NOMO-1 (cell line): ENCODE measurements around the gene MEF2D.
A peak's percentile ranks its signal among the peaks of the same experiment; 100 is the strongest.

ENCODE experiments used
- DNase-seq, 2 experiments: peaks; one replicate each; lab custom pipeline; 2025; ENCODE audit not compliant: unreplicated experiment in 2 of 2; lab: John Stamatoyannopoulos, UW

Gene MEF2D

DNA sequence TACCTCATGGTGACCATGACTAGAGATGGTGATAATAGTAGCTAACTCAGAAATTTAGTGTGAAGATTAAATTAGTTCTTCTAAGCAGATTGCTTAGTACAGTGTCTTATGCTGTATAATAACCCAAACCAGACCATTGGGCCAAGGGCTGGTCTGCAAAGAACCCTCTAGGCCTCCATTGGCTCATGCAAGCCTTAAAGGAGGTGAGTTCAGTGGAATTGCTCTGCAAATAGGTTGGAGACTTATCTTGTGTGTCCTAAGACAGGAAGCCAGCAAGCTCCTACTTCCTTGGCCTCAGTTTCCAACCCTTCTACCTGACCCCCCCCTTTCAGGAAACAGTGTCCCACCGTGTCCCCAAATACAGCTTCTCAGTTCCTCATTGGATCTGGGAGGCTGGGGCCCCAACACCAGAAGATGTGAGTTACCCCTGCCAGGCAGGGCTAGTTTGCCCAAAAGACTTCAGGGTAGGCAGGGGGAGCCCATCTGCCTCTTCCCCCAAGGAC is 1.9 kb upstream of the MEF2D start:
- DNase-seq = peak in 1 of 2 experiments; percentile 42

DNA sequence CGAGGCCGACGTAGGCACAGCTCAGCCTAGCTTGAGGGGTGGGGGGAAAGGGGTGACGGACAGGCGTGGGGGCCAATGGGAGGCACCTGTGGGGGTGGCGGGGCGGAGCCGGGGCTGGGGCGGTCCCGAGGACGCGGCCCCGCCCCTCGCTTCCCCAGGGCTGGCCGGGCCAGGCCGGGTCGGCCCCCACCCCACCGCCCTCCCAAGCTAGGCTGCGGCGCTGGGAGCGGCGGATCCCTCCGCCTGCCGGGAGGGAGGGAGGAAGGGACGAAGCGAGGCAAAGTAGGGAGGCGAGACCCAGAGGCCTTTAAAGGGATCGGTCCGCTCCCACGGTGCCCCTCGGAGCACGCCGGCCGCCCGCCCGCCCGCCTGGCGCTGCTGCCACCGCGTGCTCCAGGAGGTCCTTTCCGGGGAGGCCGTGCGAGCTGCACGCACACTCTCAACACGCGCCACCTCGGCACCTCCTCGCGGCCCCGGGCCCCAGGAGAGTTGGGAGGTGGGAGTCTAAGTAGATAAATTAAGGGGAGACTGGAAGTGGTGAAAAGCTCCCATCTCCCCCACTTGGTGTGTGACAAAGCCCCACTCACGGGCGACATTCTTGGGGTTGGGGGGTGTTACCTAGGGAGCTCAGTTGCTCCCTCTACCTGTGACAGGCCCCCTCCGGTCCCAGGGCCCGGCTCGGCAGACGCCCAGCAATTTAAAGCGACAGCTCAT is 375 bp upstream of the MEF2D start:
- DNase-seq = peak; percentile 92 to 96

DNA sequence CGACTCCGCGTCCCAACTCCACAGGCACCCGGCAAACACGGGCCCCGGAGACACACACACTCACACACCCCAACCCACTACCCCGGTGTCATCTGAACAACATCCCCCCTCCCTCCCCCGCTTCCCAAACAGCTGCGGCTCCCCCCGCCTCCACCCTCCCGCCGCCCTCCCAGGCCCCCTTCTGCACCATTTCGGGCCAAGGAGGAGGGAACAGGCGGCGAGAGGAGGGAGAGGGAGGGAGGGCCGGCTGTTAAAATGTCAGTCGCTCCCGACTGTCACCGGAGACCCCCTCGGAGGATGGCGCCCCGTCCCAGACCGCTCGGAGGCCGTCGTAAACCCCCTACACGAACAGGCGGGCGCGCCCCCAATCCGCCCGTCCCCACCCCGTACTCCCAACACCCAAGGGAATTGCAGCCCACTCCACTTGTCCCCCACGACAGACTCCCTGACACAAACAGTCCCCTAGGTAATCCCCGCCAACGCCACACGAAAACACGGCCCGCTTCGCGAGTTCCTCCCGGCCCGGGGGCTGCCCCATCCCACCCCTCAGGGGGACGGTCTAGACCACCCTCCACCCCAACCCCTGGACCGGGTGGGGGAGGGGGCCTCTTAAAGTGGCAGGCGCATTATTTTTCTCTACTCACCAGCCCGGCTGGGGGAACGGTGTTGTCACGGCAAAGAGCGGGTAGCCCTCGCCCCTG is 583 bp downstream of the MEF2D start:
- no peak for DNase-seq

DNA sequence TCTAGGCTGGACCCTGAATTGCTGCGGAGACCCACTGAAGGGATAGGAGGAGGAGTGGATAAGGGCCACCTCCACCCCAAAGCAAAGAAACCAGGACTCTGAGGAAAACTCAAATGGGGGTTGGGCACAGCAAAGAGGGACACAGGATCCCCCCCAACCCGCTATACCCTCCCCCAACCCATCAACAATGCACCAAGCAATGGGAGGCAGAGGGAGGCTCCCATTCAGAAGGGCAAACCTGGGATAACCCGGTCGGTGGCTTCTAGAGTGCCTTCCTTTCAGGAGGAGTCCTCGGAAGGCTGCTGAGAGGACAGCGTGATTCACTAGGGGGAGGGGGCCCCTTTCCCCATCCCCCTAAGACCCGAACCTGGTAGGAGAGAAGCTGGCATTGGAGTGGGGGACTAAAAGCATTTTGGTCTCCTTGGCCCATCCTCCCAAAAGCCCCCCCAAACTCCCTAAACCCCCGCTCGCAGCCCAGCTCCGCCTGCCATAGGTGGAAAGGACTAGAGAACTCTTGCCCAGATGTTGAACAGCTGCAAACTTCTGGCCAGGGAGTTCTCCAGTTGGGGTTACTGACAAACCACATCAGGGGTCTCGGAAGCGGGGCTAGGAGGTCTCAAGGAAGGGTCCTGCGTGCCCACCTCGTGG is 1.3 kb downstream of the MEF2D start:
- no peak for DNase-seq

DNA sequence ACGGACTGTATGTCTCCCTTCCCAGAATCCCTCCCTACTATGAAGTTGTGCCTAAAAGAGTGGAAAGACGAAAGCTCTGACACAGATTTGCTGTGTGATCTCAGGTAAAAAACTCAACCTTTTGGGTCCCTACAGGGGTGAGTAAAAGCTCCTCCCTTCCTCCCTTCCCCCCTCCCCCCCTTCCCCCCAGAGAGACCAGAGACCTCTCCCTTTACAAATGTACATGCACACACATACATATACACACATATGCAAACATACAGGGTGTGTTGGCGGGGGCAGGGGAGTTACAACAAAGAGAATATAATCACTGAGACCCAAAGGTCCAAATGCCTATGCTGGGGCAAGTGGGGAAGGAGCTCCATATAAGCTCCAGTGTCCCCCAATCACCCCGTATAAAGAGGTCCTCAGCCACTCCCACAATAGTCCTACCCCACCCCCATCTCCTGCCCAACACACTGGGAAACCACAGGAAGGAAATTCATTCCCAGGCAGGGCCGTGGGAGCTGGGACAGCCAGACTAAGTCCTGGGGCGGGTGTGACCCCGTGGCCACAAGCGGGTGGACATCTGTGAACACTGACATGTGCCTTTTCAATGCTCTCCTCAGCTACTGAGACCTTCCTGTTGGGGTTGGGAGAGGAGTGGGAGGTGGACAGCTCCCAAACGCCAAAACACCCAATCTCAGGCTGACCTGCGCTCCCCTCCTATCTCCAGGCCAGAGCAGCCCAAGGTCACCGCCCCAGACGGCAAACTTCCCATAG is 2.0 kb downstream of the MEF2D start:
- no peak for DNase-seq

DNA sequence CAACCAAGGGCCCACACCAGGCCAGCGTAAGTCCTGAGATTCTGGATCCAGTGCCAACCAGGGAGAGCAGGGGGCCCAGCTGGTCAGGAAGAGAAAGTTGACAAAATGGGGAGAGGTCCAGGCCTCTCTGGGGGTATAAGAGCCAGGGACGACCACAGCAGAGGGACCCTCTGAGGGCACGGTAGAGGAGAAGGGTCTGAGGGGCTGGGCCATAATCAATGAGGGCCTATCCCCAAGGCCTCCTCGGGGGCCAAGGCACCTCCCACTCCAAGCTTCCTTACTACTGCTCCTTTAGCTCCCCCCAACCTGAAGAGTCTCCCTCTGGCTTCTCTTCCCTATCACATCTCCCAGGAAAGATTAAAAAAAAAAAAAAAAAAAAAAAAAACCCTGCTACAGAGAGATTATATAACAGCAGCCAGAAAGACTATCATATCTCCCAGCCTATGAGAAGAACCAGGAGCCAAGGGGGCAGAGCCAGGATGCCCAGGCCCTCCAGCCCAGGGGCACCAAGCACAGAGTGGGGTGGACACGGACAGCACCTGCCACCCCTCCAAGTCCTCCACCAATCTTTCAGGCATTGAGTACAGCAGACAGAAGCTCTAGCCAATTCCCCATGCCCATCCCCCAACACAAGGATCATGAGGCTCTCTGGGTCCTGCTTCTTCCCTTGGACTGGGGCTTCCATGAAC is 2.7 kb downstream of the MEF2D start:
- no peak for DNase-seq

DNA sequence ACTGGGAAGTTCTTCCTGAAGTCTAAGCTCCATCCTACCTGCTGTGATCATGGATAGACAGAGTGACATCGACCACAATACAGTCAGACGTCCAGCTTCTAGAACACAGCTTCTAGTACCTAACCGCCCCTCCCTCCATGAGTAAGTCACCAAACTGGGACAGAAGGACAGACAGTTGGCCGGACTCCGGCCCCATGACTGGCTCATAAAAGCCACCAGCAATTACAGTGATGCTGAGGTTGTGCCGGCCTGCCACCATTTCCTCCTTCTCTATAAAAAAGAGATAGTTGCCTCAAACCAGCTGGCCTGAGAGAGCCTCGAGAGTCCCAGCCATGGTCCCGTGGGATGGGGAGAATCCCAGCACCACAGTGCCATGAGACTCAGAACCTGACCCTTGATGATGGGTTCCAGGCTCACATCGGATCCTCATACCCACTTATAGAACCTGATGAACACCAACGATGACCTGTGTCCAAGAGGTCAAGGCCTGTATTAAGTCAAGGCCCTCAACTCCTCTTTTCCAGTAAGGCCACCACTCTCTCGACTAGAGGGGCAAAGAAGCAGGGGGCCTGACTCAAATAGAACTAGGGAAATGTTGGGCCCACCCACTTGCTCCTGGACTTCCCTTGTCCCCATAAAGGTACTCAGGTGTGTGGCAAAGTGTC is 3.4 kb downstream of the MEF2D start:
- peak in 1 of 2 experiments; percentile 15 for DNase-seq

DNA sequence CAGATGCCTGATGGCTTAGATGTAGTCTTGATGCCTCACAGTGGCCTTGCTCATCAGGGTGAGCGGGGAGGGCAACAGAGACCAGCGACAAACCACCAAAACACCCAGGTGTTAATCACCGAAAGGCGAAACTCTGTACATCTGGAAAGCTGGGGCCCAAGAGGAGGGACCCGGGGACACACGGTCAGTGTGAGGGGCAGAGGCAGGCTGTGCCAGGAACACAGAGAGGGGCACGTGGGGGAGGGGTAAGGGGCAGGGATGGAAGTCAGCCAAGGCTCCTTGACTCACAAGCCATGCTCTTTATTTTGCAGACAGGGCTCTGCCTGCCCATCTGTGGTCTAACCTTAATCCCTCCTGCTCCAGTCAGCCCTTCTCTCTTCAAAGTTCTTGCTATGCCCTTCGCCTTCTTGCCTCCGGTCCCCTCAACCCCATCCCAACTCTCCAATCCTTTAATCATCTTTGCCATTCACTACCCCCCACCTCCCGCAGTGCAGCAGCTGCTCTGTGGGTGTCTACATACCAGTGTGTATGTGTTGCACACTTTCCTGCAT is 4.3 kb downstream of the MEF2D start:
- no peak for DNase-seq

DNA sequence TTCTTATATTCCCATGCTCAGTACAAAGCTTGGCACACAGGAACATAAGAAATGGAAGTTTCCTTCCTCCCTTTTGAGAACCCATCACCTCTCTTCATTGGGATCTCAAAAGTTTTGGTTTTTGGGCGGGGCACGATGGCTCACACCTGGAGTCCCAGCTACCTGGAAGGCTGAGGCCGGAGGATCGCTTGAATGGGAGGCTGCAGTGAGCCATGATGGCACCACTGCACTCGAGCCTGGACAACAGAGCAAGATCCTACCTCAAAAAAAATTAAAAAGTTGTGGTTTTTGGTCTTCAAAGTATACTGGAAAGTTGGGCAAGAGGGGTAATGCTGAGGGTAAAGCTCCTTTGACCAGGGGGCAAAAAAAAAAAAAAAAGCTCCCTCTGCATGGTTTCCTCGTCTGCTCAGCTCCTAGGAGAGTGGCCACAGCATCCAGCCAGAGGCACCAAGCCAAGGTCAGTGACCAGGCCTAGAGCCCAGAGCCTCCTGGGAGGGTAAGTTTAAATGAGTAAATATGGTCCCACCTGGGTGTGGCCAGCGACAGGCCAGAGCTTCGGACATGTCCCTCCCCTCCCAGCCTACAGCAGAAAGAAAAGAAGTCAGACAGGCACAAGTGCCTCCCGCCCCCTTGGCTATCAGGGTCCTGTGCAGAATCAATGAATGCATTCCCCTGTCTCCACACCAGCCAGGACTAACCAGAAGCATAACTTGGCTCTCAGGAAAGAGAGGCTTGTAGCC is 5.0 kb downstream of the MEF2D start:
- peak in 1 of 2 experiments; percentile 21 for DNase-seq

DNA sequence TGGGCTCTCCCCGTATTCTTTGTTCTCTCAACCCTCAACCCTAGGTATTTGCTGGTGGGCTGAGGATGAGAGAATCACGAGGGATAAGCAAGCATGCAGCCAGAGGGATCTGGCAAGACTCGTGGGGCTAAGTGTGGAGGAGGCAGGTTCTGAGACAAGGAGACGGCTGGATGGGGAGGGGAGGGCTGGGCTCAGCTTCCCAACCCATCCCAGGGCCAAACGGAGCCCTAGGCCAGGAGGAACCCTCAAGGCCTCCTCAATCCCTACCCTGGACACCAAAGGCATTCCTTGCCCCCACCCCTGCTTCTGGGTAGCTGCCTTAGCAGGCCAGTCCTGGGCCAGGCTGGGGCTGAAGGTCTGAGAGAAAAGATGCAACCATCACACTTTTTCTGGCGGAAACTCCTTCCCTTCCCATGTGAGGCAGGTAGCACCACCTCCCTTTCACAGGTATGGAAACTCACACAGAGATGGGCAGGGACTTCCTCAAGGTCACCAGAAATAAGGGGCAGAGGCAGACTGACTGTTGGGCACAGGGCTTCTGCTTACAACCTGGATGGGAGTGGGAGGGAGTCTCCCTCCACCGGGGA is 6.2 kb downstream of the MEF2D start:
- DNase-seq = no peak

DNA sequence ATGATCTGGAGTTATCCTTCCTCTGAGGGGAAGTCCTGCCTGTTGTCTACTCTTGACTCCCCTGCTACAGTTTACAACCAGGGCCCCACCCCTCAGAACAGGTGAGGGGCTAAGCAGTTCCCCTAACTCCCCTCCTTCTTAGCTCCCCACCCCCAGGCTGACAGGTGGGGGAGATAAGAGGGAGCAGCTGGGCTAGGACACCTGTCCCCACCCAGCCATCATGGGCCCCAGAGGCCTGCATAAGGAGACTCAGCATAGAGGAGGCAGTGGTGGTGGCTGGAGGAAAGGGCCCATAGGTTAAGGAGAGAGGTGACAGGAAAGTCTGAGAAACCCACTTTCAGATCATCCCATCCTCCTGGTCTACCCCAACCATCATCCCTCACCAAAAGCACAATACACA is 6.8 kb downstream of the MEF2D start:
- no peak for DNase-seq

DNA sequence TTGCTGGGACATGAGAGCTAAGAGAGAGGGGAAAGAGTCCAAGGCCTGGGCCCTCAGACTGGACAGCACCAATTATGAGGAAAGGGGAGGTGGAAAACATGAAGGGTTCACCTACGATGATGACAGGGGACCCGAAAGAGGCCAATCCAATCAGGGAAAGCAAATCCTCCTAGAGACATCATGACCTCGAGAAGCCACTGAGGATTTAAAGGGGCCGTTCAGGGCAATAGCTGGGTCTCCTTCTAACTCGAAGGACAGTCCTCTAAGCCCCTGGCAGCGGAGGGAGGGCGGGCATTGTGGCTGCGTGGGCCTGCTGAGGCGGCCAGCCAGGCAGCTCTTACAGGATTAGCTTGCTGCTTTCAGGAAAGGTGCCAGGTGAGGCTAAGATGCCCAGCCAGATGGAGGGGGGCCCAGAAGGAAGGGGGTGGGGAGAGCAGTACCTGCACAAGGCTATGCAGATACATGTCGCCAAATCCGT is 7.4 kb downstream of the MEF2D start:
- peak; percentile 79 to 85 for DNase-seq

DNA sequence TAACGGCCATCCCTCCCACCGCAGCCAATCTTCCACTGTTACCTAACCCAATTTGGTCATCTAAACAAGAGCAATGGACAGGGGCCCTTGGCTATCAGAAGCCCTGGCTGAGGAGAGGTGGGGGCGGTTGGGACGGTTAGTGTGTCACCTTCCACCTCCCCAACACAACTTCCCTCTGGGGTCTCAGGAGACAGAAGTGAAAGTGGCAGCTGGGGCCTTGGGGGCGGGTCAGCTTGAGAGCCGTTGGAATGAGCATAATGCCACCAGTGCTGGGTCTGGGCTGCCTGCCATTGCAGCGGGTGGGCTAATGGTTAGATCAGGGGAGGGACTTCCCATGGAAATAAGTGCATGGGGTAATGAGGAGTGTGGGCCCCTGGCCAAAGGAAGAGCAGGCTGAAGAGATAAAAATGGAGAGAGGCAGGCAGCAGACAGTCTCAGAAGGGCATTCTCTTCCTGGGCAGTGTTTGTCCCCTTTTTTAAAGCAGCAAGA is 7.9 kb downstream of the MEF2D start:
- DNase-seq = peak; percentile 97 to 98

DNA sequence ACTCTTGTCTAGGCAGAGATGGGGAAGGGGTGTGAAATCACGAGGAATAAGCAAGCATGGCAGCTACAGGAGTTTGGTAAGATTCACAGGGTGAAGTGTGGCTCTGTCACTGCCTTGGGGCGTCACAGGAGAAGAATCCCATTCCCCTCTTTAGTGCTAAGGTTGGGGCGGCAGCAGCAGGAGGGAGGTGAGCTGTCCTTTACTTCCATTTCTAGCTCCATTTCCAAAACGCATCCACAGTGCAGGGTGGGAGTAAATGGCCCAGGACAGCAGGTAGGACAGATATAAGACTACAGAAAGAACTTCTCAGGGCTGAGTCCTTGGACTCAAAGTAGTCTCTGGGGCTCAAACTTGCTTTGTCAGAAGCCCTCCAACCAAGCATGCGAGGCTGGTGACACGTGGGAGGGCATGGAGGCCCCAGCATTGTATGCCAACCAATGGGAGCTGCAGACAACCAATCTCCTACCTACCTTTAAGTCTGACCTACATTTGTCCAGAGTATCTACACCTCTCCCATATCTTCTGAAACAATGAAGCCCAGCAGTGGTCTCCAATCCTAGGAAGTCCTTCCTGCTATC is 8.5 kb downstream of the MEF2D start:
- DNase-seq = no peak

DNA sequence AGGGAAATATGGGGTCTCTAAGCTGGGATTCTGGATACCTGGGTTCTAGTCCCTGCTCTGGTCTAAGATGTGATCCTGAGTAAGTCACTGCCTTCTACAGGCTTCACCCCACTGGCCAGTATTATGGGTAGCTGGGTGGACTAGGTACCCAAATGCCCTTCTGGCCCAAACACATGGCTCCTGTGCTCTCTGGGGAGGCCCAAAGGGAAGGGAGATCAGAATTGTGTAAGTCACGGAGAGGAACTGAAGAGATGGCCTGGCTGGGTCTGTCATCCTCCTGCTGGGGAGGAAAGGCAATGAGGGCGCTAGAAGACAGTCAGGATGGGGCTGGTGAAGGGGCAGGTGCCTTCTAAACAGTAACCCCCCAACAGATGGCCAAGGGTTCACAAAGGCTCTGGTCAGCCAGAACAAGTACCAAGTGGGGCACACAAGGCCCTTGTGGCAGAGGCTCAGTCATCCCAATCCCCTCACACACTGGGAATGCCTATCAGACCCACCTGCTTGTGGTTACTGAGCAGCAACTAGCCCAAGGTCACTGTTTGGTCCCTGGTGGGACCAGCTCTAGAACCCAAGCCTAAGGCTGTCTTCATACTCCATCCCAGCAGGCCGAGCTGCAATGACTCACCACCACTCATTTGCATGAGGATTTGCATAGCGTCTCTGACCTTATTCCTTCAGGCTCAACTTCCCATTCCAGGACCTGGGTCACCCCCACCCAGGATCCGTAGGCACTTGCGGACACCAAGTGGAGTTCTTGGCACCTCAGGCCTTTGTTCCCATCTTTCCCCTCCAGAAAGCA is 9.2 kb downstream of the MEF2D start:
- peak; percentile 46 to 65 for DNase-seq

DNA sequence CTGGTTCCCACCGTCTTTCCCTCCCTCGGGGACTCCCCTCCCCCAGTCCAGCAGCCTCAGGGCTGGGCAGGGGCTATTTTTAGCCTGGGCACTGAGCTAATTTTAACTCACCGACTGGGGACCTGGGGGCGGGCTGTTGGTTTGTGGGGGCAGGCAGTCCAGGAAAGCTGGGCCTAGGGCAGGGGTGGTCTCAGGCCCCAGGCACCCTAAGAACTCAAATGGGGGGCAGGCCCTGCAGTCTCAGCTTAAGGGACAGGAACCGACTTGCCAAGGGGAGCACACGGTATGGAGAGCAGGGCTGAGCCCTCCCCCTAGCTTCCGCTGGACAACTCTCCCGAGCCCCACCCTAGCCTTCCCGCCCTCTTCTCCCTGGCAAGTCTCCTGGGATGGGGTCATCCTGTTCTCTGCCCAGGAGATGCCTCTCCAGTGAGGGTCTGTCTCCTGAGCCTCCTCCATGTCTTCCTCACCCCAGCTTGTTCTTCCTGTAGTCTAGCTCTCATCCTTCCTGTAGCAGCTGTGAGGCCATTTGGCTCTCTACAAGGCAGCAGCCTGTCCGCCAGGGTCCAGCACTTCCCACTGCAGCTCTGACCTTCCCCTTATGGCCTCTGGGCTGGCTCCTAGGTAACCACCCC is 10.1 kb downstream of the MEF2D start:
- DNase-seq = peak in 1 of 2 experiments; percentile 29

DNA sequence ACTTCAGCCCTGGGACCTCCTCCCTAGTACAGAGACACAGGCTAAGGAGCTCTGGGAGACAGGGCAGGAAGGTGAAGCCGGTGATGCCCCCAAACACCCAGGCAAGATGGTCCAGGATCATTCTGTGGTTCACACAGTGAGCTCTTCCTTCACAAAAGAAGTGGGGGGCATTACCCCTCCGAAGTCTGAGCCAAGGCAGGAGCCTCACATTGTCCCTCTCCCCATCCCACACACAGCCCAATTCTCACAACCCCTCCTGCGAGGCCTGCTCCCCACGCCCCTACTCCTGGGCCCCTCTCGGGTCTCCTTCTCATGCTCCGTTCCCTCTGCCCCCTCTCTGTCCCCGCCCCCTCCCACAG is 10.7 kb downstream of the MEF2D start:
- no peak for DNase-seq
